DOHH2 (cell line): Measurements from ENCODE around the gene SPINDOC.

ENCODE experiments used
- H3F3A ChIP-seq: fragments of 200-600 bp; sonication (generic), shearing (Covaris generic); 2 replicates; pipeline ENCODE4 v1.6.0; 2016; ENCODE audit warnings: antibody characterized with exemption, mild to moderate bottlenecking; ENCODE audit not compliant: control insufficient read depth, insufficient read depth
- H3K27ac ChIP-seq: fragments of 200-600 bp; sonication (generic); 2 replicates; pipeline ENCODE4 v1.5.1; 2014; ENCODE audit warnings: low read depth, mild to moderate bottlenecking, low read length, moderate library complexity
- H3K27me3 ChIP-seq: fragments of 200-600 bp; sonication (generic); 2 replicates; pipeline ENCODE4 v1.6.1; 2014; ENCODE audit warnings: mild to moderate bottlenecking, low read length, mixed read lengths; ENCODE audit not compliant: control insufficient read depth
- H3K36me3 ChIP-seq: fragments of 200-600 bp; sonication (generic); 2 replicates; pipeline ENCODE4 v1.6.1; 2014; ENCODE audit warnings: mild to moderate bottlenecking, low read length, moderate library complexity, mixed read lengths; ENCODE audit not compliant: control insufficient read depth
- H3K4me1 ChIP-seq: fragments of 200-600 bp; sonication (generic); 2 replicates; pipeline ENCODE4 v1.6.1; 2014; ENCODE audit warnings: mild to moderate bottlenecking, low read length, mixed read lengths; ENCODE audit not compliant: control insufficient read depth
- H3K4me2 ChIP-seq: fragments of 200-600 bp; sonication (generic); 2 replicates; pipeline ENCODE4 v1.6.0; 2014; ENCODE audit warnings: mild to moderate bottlenecking, low read length, moderate library complexity
- H3K4me3 ChIP-seq: fragments of 200-600 bp; sonication (generic); 2 replicates; pipeline ENCODE4 v1.5.1; 2014; ENCODE audit warnings: mild to moderate bottlenecking, low read length, mixed read lengths
- H3K79me2 ChIP-seq: fragments of 200-600 bp; sonication (generic); 2 replicates; pipeline ENCODE4 v1.6.1; 2014; ENCODE audit warnings: mild to moderate bottlenecking, low read length, mixed read lengths; ENCODE audit not compliant: control insufficient read depth
- H3K9me2 ChIP-seq: fragments of 200-600 bp; sonication (generic); replicated peaks from 2 replicates; pipeline ENCODE4 v1.6.1; 2014; ENCODE audit warnings: mild to moderate bottlenecking, low read length, mixed read lengths; ENCODE audit not compliant: control insufficient read depth
- H3K9me3 ChIP-seq: fragments of 200-600 bp; sonication (generic); 2 replicates; pipeline ENCODE4 v1.6.1; 2014; ENCODE audit warnings: antibody characterized with exemption, low read length, mixed read lengths; ENCODE audit not compliant: control insufficient read depth, insufficient read depth
- H4K20me1 ChIP-seq: fragments of 200-600 bp; sonication (generic); 2 replicates; pipeline ENCODE4 v1.6.0; 2014; ENCODE audit warnings: low read depth, mild to moderate bottlenecking, antibody characterized with exemption, low read length, moderate library complexity; ENCODE audit not compliant: control insufficient read depth, insufficient read depth
- CTCF ChIP-seq: fragments of 200-600 bp; sonication (generic); IDR thresholded peaks from one replicate; pipeline ENCODE4 v1.5.1; 2014; ENCODE audit warnings: antibody characterized with exemption, mild to moderate bottlenecking, low read depth, low read length; ENCODE audit not compliant: poor library complexity, severe bottlenecking
- EZH2phosphoT487 ChIP-seq: fragments of 200-600 bp; sonication (generic); IDR thresholded peaks from 2 replicates; pipeline ENCODE4 v1.6.1; 2017; ENCODE audit warnings: borderline replicate concordance, mild to moderate bottlenecking, antibody characterized with exemption, low read length, moderate library complexity, mixed read lengths

SPINDOC gene

DNA sequence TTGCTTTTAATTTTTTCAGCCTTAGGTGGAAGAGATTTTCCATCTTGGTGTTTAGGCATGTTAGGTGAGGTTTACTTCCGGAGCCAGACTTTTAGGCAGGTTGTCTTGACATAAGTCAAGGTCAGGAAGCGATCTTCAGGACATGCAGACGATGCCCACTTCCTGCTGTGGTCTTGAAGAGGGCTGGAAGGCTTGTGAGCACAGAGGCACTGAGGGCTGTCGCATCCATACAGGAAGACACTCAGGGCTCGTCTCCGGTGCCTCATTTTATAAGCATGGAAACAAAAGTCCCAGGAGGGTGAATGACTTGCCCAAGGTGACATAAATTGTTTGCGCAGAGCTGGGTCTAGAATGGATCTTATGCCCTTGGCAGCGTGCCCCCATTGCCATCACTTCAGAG, 56.4 kb downstream of the SPINDOC start:
- Histone ChIP-seq H3K27ac (no peak overlapping the region), H3K4me1 (peaks cover 25% of the 10 kb centered on the region), H3K9me2 (no peaks in the 10 kb centered on the region), H3K9me3 (peaks cover 3% of the 10 kb centered on the region; the same call in 1 of the 2 replicates), H3K36me3 (peaks cover 54% of the 10 kb centered on the region), H3F3A (peaks cover 11% of the 10 kb centered on the region), H3K27me3 (no peaks in the 10 kb centered on the region), H4K20me1 (peaks cover 18% of the 10 kb centered on the region; the same call in 1 of the 2 replicates), H3K4me3 (no peak overlapping the region), H3K4me2 (no peak overlapping the region), H3K79me2 (peaks cover 97% of the 10 kb centered on the region)
- no peak for TF ChIP-seq EZH2phosphoT487
- no peak for TF ChIP-seq CTCF

- Histone ChIP-seq H3K4me1 (peaks cover 23% of the 10 kb centered on the region), H3K4me3 (no peak overlapping the region), H3K4me2 (no peak overlapping the region), H3K79me2 (peaks cover 95% of the 10 kb centered on the region), H4K20me1 (peaks cover 18% of the 10 kb centered on the region; the same call in 1 of the 2 replicates), H3K9me2 (no peaks in the 10 kb centered on the region), H3F3A (peaks cover 11% of the 10 kb centered on the region), H3K27me3 (no peaks in the 10 kb centered on the region), H3K9me3 (peaks cover 3% of the 10 kb centered on the region; the same call in 1 of the 2 replicates), H3K27ac (no peak overlapping the region), H3K36me3 (peaks cover 51% of the 10 kb centered on the region)
- TF ChIP-seq CTCF (no peak), EZH2phosphoT487 (no peak)
Measured at GRCh38 chr11:63870351-63871140, 57.3 kb downstream of the SPINDOC start.

DNA sequence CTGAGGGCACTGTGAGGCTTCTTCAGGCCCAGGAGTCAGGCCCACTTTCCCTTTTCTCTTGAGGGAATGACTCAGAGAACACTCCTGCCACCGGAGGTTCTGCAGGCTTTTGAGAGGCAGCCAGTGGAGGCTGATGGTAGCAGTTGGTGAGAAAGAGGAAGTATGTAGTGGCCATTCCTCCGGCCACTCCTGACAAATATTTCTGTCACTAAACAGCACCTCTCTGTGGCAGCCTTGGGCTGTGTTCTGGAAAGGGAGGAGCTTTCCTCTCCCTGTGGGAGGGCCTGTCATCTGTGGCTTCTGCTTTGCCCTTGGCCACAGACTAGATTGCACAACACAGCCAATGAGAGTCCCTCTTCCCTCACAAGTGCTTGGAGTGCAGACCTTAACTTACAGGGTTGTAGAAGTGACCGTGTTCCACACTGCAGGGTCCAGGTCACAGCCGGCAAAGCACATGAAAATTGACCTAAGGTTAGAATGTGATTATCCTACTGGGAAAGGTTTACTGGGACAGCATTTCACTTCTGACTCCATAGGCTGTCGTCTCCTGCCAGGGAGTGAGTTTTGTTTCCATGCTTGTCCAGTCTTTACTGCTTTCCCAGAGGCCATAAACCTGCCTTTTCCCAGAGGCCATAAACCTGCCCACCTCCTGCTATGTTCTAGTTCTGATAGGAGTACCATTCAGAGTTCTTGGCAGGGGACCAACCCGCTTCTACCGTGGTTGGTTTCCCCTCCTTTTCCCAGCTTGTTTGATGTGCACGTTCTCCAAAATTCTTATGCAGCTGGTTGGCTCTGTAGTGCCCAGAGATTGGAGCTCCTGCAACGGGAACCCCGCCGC, 58.9 kb downstream of the SPINDOC start:
- no peak overlapping the region for H3K4me2 ChIP-seq
- H3K4me3 ChIP-seq: no peak overlapping the region

More for the DNA sequence above, 58.9 kb downstream of the SPINDOC start:
- peaks cover 11% of the 10 kb centered on the region for H3F3A ChIP-seq
- H3K79me2 ChIP-seq: peaks cover 93% of the 10 kb centered on the region
- TF ChIP-seq EZH2phosphoT487: no peak
- TF ChIP-seq CTCF: peak; percentile 19
- H3K36me3 ChIP-seq: peaks cover 41% of the 10 kb centered on the region
- H3K9me2 ChIP-seq: no peaks in the 10 kb centered on the region
- H3K27ac ChIP-seq: no peak overlapping the region
- H3K9me3 ChIP-seq: peaks cover 3% of the 10 kb centered on the region; the same call in 1 of the 2 replicates
- H4K20me1 ChIP-seq: peaks cover 15% of the 10 kb centered on the region; the same call in 1 of the 2 replicates
- H3K4me1 ChIP-seq: peaks cover 17% of the 10 kb centered on the region
- no peaks in the 10 kb centered on the region for H3K27me3 ChIP-seq
